HG02852 (cell line): Measurements from ENCODE around the gene ZNF598.
A peak's percentile ranks its signal among the peaks of the same experiment; 100 is the strongest.

Experiments
- ATAC-seq: cut with Tn5 transposase; IDR thresholded peaks from one replicate; pipeline ENCODE4 v1.9.1; 2021; ENCODE audit warnings: mild to moderate bottlenecking, moderate library complexity; ENCODE audit not compliant: unreplicated experiment

ZNF598 gene

GRCh38 chr16:2009791-2010510, at the start of gene ZNF598:
Gene ZNF598, minus strand, starts transcription at chr16:2009821.
- ATAC-seq, result peak; percentile 83

DNA sequence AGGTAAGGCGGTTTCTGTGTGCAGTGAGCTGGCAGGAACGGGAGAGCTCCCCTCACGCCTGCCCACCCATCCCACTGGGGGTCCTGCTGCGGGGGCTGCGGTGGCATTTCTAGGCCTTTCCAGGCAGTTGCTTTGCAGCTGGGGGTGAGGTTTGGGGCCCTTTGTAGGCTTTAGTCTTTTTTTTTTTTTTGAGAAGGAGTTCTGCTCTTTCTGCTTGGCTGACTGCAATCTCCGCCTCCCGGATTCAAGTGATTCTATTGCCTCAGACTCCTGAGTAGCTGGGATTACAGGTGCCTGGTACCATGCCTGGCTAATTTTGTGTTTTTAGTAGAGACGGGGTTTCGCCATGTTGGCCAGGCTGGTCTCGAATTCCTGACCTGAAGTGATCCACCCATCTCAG, 49.3 kb upstream of the ZNF598 start:
- no peak for ATAC-seq

DNA sequence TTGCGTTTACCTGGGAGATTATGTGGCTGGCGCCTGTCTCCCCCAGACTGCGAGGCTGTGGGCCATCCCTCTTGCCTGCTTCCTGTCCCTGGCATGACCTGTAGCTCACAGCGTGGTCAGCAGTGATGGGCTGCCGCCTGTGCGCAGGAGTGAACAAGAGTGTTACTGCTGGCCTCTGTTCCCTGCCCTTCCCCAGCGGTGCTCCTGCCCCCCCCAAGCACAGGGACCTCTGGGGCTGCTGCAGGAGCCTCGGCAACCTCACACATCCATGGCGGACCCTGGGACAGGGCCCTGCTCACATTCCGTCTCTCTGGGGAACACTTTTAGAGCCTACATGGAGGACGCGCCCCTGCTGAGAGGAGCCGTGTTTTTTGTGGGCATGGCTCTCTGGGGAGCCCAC, 48.8 kb upstream of the ZNF598 start:
- no peak for ATAC-seq

DNA sequence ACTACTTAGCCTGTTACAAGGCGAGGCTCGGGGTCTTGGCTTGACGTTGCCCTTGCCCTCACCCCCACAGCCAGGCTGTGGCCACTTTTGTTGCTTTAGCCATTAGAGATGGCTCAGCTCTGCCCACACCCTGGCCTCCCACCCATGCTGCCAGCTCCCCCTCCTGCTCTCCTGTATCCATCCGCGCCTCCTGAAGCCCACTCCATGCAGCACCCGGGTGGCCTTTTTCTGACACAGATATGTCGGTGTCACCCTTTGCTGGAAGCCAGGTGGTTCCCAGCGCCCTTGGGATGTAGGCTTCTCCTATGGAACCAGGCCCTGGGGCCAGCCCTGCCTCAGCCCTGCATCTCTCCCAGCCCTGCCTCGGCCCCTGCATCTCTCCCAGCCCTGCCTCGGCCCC, 47.8 kb upstream of the ZNF598 start:
- no peak for ATAC-seq

- ATAC-seq, result no peak
Measured at GRCh38 chr16:2056681-2057407, 47.2 kb upstream of the ZNF598 start.

DNA sequence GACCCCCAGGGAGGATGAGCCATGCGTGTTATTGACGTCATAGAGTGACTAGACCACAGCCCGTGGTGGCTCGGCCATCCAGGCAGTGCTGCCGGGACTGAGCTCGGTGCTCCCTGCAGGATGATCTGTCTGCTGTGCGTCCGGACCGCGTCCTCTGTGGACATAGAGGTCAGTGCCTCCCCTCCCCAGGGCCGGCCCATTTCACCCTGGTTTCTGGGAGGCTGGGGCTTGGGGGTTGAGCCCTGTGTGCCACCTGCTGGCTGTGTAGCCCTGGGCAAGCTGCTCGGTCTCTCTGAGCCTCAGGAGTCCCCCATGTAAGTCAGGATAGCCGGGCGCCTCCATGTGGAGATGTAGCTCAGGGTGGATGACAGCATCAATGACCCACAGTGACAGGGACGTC, 46.5 kb upstream of the ZNF598 start:
- no peak for ATAC-seq

- ATAC-seq, result no peak
Measured at GRCh38 chr16:2054543-2055245, 45.1 kb upstream of the ZNF598 start.

GRCh38 chr16:2053897-2054296, 44.3 kb upstream of the ZNF598 start:
- ATAC-seq, result no peak

DNA sequence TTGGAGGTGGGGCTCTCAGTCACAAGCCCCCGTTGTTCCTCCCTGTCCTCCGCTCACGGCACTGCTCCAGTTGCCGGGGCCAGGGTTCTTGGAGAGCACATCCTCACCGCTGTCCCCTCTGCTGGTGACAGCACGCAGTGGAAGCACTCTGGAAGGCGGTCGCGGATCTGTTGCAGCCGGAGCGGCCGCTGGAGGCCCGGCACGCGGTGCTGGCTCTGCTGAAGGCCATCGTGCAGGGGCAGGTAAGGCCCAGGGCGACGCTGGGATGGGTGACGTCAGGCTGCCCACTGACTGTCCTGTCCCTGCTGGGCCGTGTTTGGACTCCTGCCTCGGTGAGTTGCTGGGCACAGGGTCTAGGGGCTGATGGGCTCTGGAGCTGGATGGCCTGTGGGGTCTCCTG, 43.6 kb upstream of the ZNF598 start:
- ATAC-seq, result no peak

DNA sequence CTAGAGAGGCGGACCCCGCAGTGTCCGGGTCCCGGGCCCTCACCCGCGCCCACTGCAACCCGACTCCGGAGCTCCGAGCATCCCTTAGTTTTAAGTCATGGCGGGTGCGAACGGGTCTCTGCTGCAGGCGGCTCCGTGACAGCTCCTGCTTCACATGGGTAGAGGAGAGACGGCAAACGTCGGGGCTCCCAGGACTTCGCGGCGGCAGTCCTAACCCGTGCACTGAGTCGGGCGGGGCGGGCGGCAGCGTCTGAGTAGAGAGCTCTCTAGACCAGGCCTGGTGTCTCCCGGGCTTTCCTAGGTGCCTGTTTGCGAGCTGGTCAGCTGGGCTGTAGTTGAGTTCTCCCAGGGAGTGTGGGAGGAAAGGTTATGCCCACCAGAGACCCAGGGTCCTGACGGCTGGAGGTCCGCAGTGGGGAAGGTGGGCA, 38.5 kb upstream of the ZNF598 start:
- no peak for ATAC-seq

- ATAC-seq, result peak; percentile 87
Measured at GRCh38 chr16:2047330-2048115, 37.9 kb upstream of the ZNF598 start, which contains the start of the genes NTHL1 and TSC2. Gene NTHL1, minus strand, starts transcription at chr16:2047834. Its CDS starts 11 bp downstream, at chr16:2047823. Gene TSC2, plus strand, starts transcription at chr16:2047985. Its CDS starts 631 bp downstream, at chr16:2048616.

- no peak for ATAC-seq
Measured at GRCh38 chr16:2046893-2047329, 37.3 kb upstream of the ZNF598 start.

DNA sequence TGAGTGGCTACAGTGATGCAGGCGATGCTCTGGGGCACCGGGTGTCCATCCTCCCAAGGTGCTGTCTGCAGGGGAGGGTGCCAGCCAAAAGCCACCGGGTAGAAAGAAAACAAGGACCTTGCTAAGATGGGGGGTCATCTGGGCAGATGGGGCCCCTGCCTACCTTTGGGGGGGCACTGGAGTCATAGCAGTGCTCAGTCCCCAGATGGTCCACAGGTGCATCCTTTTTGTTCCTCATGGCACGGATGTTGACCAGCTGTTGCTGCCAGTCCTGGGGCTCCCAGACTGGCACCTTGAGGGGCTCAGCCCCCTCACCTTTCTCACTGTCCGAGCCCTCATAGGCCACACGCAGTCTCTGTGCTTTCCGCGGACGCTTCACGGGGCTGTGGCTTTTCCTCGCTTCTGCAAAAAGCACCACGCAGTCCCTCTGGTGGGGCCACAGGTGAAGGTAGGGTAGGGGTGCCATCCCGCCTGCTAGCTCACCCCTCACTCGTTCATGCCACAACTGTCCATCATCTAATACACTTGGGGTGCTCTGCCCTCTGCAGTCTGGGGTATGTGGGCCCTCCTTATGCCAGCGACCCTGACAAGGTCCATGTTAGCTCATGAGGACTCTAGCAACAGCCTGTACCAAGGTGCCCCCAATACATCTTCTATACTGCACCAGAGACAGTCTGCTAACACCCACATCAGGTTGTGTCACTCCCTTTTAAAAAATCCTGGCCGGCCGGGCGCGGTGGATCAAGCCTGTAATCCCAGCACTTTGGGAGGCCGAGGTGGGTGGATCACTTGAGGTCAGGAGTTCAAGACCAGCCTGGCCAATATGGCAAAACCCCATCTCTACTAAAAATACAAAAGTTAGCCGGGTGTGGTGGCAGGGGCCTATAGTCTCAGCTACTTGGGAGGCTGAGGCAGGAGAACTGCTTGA, 36.6 kb upstream of the ZNF598 start:
- ATAC-seq, result no peak

- ATAC-seq, result no peak
Measured at GRCh38 chr16:2044541-2044940, 34.9 kb upstream of the ZNF598 start.

DNA sequence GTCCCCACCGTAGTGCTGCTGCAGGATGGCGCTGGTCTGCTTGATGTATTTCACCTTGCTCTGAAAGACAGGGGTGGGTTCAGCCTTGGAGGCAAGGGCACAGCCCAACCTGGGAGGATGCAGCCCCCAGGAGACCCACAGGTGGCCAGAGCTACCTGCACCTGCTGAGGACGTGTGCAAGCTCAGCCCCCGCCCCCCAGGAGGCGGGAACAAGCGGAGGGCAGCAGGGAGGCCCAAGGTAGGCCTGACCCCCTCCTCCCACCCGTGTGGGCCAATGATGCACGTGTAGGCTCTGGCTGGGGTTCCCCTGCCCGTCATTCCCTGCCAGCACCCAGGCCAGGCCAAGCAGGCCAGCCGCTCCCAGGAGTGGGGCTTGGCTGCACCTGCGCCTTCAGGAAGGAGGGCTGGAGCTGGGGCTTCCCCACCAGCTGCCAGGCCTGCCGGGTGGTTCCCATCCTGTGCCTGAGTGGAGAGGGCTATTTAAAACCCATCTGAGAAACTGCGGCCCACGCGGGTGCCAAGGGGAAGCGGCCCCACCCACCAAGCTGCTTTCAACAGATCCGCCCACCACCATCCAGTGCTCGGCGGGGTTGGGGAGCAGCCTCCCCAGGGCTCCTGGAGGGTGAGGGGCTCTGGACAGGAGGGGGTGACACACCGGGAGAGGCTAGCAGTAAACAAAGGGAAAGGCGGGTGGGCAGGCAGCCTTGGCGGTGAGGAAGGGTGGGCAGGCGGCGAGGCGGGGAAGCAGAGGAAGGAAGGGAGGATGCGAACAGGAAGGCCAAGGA, 34.2 kb upstream of the ZNF598 start:
- ATAC-seq, result no peak

DNA sequence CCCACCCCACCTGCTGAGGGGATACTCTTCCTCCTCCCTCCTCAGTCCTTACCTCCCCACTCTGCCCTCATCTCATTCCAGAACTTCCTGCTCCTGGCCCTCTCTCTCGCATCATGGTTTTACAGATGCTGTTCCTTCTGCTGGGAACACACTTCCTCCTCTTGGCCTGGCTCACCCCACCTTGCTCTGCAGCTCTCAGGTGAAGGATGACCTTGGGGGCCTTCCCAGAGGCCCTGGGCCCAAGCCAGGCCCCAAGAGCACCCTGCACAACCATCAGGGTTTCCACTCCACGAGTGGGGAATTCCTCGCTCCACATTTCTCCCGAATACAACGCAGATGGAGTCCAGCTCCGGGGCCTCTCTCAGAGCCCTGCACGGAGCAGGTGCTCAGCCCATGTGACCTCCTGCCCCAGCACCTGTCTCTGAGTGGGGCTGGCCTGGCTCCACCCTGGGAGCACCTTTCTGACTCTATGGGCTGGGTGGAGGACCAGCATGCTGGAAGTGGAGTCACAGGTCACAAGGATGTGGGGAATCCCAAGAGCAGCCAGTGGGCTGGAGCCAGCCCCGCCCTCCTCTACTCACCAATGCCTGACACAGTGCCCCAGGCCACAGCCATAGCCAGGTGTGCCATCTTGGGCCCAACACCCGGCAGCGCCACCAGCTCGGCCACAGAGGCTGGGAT, 33.5 kb upstream of the ZNF598 start:
- ATAC-seq, result no peak

DNA sequence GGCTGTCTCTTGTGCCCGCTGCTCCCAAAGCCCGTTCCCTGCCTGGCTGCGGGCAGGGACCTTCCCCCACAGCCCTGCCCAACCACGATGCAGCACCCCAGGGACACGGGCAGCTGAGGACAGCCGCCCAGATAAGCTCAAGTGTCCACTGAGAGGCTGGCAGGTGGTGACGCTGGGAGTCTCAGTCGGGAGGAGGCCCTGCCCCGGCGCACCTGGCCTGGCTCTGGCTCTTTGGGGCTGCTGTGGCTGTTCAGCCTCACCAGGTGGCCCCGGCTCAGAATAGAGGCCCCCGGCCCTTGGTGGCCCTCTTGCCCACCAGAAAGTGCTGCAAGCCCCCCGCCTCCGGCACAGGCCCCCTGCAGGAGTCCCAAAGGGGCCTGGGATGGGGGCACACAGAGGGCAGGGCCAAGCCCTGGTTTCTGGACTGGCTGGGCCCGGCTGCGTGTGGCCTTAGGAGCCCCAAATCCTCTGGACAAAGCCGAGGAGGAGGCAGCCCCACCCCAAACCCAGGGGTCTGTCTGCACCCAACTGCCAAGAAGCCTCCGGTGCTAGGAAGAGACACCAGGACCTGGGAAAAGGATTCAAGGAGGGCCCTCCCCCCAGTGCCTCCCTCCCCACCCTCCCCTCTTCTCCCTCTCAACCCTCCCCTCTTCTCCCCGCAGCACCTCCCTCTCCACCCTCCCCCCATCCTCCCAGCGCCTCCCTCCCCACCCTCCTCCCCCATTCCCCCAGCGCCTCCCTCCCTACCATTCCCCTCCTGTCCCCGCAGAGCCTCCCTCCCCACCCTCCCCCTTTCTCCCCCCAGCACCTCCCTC, 32.8 kb upstream of the ZNF598 start:
- ATAC-seq, result no peak
